ENCODE data around the gene AP2A2.

AP2A2 gene

GRCh38 chr11:926341-926916 lies 759 bp downstream of the AP2A2 start:
- no peak for DNase-seq

GRCh38 chr11:927871-928270 lies 2.2 kb downstream of the AP2A2 start:
- DNase-seq, result no peak

- DNase-seq, result no peak
Measured at GRCh38 chr11:928786-929185, 3.1 kb downstream of the AP2A2 start.

- DNase-seq, result no peak
Measured at GRCh38 chr11:929405-929804, 3.7 kb downstream of the AP2A2 start.

- DNase-seq, result no peak
Measured at GRCh38 chr11:931385-931784, 5.7 kb downstream of the AP2A2 start.

GRCh38 chr11:932435-932834 lies 6.8 kb downstream of the AP2A2 start:
- DNase-seq, result no peak

- DNase-seq, result no peak
Measured at GRCh38 chr11:933142-933851, 7.6 kb downstream of the AP2A2 start.

- no peak for DNase-seq
Measured at GRCh38 chr11:933936-934335, 8.3 kb downstream of the AP2A2 start.

- DNase-seq, result no peak
Measured at GRCh38 chr11:934527-934926, 8.9 kb downstream of the AP2A2 start.

- DNase-seq, result no peak
Measured at GRCh38 chr11:936199-936598, 10.5 kb downstream of the AP2A2 start.

GRCh38 chr11:937841-938261 lies 12.2 kb downstream of the AP2A2 start:
- no peak for DNase-seq

- DNase-seq, result no peak
Measured at GRCh38 chr11:940496-941135, 14.9 kb downstream of the AP2A2 start.

- DNase-seq, result no peak
Measured at GRCh38 chr11:942823-943222, 17.2 kb downstream of the AP2A2 start.

- DNase-seq, result no peak
Measured at GRCh38 chr11:944711-945470, 19.2 kb downstream of the AP2A2 start.

- no peak for DNase-seq
Measured at GRCh38 chr11:945986-946385, 20.3 kb downstream of the AP2A2 start.

- DNase-seq, result no peak
Measured at GRCh38 chr11:947744-948143, 22.1 kb downstream of the AP2A2 start.

GRCh38 chr11:951507-951906 lies 25.8 kb downstream of the AP2A2 start:
- DNase-seq, result no peak

- no peak for DNase-seq
Measured at GRCh38 chr11:952406-953385, 27.0 kb downstream of the AP2A2 start.

- no peak for DNase-seq
Measured at GRCh38 chr11:953512-953911, 27.8 kb downstream of the AP2A2 start.

- DNase-seq, result no peak
Measured at GRCh38 chr11:954392-955153, 28.9 kb downstream of the AP2A2 start.

Measured in bone marrow (tissue), 2 donors.